Thymus (tissue), 11 donors: ENCODE data around the gene MIOS. TPM values are rescaled to one million over a fixed set of nuclear protein-coding genes. Genes with fewer than 3 reads are reported as not detected.
A peak's percentile ranks its signal among the peaks of the same experiment; 100 is the strongest.

Experiments used
- DNase-seq, 9 donors: peaks; one replicate each; pipeline ENCODE4 v3.0.0-alpha.2; 2013; ENCODE audit warnings: low spot score in 9 of 9, low read depth in 6 of 9, missing footprints in 1 of 9
- H3K27ac ChIP-seq, 2 donors: one replicate each; pipeline ENCODE4 v1.5.1; 2013; ENCODE audit warnings: control low read depth in 1 of 2, low read depth in 1 of 2, low read length in 1 of 2, mild to moderate bottlenecking in 1 of 2, moderate library complexity in 1 of 2
- H3K27me3 ChIP-seq, 2 donors: one replicate each; pipeline ENCODE4 v1.5.1; 2013; ENCODE audit warnings: low read length in 1 of 2; ENCODE audit not compliant: control insufficient read depth in 2 of 2, insufficient read depth in 1 of 2
- H3K36me3 ChIP-seq, 2 donors: one replicate each; pipeline ENCODE4 v1.5.1; 2013; ENCODE audit warnings: low read length in 1 of 2, mild to moderate bottlenecking in 1 of 2, moderate library complexity in 1 of 2; ENCODE audit not compliant: control insufficient read depth in 2 of 2, insufficient read depth in 2 of 2
- H3K4me1 ChIP-seq, 2 donors: one replicate each; pipeline ENCODE4 v1.5.1; 2013; ENCODE audit warnings: low read length in 2 of 2; ENCODE audit not compliant: control insufficient read depth in 2 of 2, insufficient read depth in 2 of 2
- H3K4me3 ChIP-seq, 2 donors: one replicate each; pipeline ENCODE4 v1.5.1; 2013; ENCODE audit warnings: low read length in 2 of 2, control low read depth in 1 of 2, mild to moderate bottlenecking in 1 of 2
- H3K9me3 ChIP-seq, 2 donors: one replicate each; pipeline ENCODE4 v1.5.1; 2013; ENCODE audit warnings: low read length in 1 of 2, mild to moderate bottlenecking in 1 of 2; ENCODE audit not compliant: control insufficient read depth in 2 of 2, insufficient read depth in 1 of 2
- WGBS: extraction: QIAGEN DNeasy Blood & Tissue Kit; methylation state at CpG from one replicate; pipeline ENCODE4 v1.1.7; 2013; 5-methylcytosine and 5-hydroxymethylcytosine counted together
- polyA plus RNA-seq: library from polyadenylated mRNA; stranded (reverse); fragments of 200-250 nt; gene quantifications from one replicate; pipeline ENCODE4 v1.2.3, GENCODE V29; 2013
- total RNA-seq: library from RNA; stranded (reverse); fragments of 120-200 nt; gene quantifications from one replicate; pipeline ENCODE4 v1.2.4, GENCODE V29; 2013
- donor health status: healthy.

The MIOS gene
- total and polyA plus RNA-seq, 2 donors: 26.7 to 32.9 TPM

- Histone ChIP-seq H3K4me3 (peak overlapping the region; percentile 7 to 38), H3K9me3 (no peaks in the 10 kb centered on the region), H3K36me3 (peaks cover 11 to 17% of the 10 kb centered on the region in 2 donors), H3K27ac (peak overlapping the region; percentile 49 to 72), H3K27me3 (no peaks in the 10 kb centered on the region), H3K4me1 (peaks cover 6 to 19% of the 10 kb centered on the region in 2 donors)
- peak in 2 of 9 donors; percentile 33 to 65 for DNase-seq
- 40% methylated on average over 5 of the region's 5 CpGs for WGBS
Measured at GRCh38 chr7:7569081-7569527, 2.4 kb downstream of the MIOS start.

- Histone ChIP-seq H3K36me3 (peaks cover 11 to 17% of the 10 kb centered on the region in 2 donors), H3K27ac (peak overlapping the region; percentile 49 to 72), H3K4me3 (peak overlapping the region in 1 of 2 donors; percentile 38), H3K9me3 (no peaks in the 10 kb centered on the region), H3K27me3 (no peaks in the 10 kb centered on the region), H3K4me1 (peaks cover 6 to 19% of the 10 kb centered on the region in 2 donors)
- no peak for DNase-seq
- 93% methylated on average over 3 of the region's 3 CpGs for WGBS
Measured at GRCh38 chr7:7569615-7570014, 2.9 kb downstream of the MIOS start.

GRCh38 chr7:7570584-7570983, 3.9 kb downstream of the MIOS start:
- Histone ChIP-seq H3K4me1 (peaks cover 6 to 19% of the 10 kb centered on the region in 2 donors), H3K36me3 (peaks cover 11 to 17% of the 10 kb centered on the region in 2 donors), H3K4me3 (no peak overlapping the region), H3K9me3 (no peaks in the 10 kb centered on the region), H3K27ac (no peak overlapping the region), H3K27me3 (no peaks in the 10 kb centered on the region)
- 99% methylated on average over 3 of the region's 3 CpGs for WGBS
- no peak for DNase-seq

GRCh38 chr7:7573701-7574100, 7.0 kb downstream of the MIOS start:
- Histone ChIP-seq H3K4me1 (peaks cover 9% of the 10 kb centered on the region in 2 donors), H3K9me3 (no peaks in the 10 kb centered on the region), H3K27me3 (no peaks in the 10 kb centered on the region), H3K36me3 (peaks cover 11 to 20% of the 10 kb centered on the region in 2 donors), H3K27ac (no peak overlapping the region), H3K4me3 (no peak overlapping the region)
- 97% methylated on average over 2 of the region's 2 CpGs for WGBS
- no peak for DNase-seq

- no peak for DNase-seq
- WGBS: 99% methylated on average over 1 of the region's 1 CpG
- peaks cover 11 to 15% of the 10 kb centered on the region in 2 donors for H3K36me3 ChIP-seq
- H3K9me3 ChIP-seq: no peaks in the 10 kb centered on the region
- H3K27ac ChIP-seq: no peak overlapping the region
- H3K4me1 ChIP-seq: peaks cover 0 to 3% of the 10 kb centered on the region in 2 donors
- H3K27me3 ChIP-seq: no peaks in the 10 kb centered on the region
- H3K4me3 ChIP-seq: no peak overlapping the region
Measured at GRCh38 chr7:7576344-7576743, 9.7 kb downstream of the MIOS start.

- peaks cover 5 to 9% of the 10 kb centered on the region in 2 donors for H3K36me3 ChIP-seq
- no peak for DNase-seq
Measured at GRCh38 chr7:7577888-7578287, 11.2 kb downstream of the MIOS start.

GRCh38 chr7:7579638-7580037, 13.0 kb downstream of the MIOS start:
- no peak overlapping the region for H3K4me3 ChIP-seq
- no peak for DNase-seq
- H3K27ac ChIP-seq: no peak overlapping the region
- peaks cover 0 to 2% of the 10 kb centered on the region in 2 donors for H3K36me3 ChIP-seq
- H3K27me3 ChIP-seq: no peaks in the 10 kb centered on the region
- H3K4me1 ChIP-seq: peaks cover 0 to 3% of the 10 kb centered on the region in 2 donors
- WGBS: 98% methylated on average over 3 of the region's 3 CpGs
- H3K9me3 ChIP-seq: no peaks in the 10 kb centered on the region

More at GRCh38 chr7:7577888-7578287, 11.2 kb downstream of the MIOS start:
- 24% methylated on average over 1 of the region's 1 CpG for WGBS
- Histone ChIP-seq H3K27ac (no peak overlapping the region), H3K4me3 (no peak overlapping the region), H3K4me1 (peaks cover 0 to 3% of the 10 kb centered on the region in 2 donors), H3K9me3 (no peaks in the 10 kb centered on the region), H3K27me3 (no peaks in the 10 kb centered on the region)

- Histone ChIP-seq H3K27me3 (no peaks in the 10 kb centered on the region), H3K4me1 (peaks cover 0 to 3% of the 10 kb centered on the region in 2 donors), H3K4me3 (no peak overlapping the region), H3K27ac (no peak overlapping the region), H3K9me3 (no peaks in the 10 kb centered on the region), H3K36me3 (peaks cover 0 to 2% of the 10 kb centered on the region in 2 donors)
- 94% methylated on average over 10 of the region's 10 CpGs for WGBS
- DNase-seq: no peak
Measured at GRCh38 chr7:7581531-7582179, 15.0 kb downstream of the MIOS start.

- H3K27me3 ChIP-seq: no peaks in the 10 kb centered on the region
- 99% methylated on average over 1 of the region's 1 CpG for WGBS
- no peaks in the 10 kb centered on the region for H3K9me3 ChIP-seq
- no peaks in the 10 kb centered on the region for H3K36me3 ChIP-seq
- H3K4me3 ChIP-seq: no peak overlapping the region
- no peak for DNase-seq
- H3K27ac ChIP-seq: no peak overlapping the region
- H3K4me1 ChIP-seq: peaks cover 0 to 3% of the 10 kb centered on the region in 2 donors
Measured at GRCh38 chr7:7582596-7582995, 15.9 kb downstream of the MIOS start.
